WERI-Rb-1 (cell line): ENCODE results near the gene KCTD21.

ENCODE experiments used
- DNase-seq: peaks from one replicate; pipeline ENCODE4 v3.0.0-alpha.2; 2020
- H3K27ac ChIP-seq: fragments of 250-450 bp; sonication (Bioruptor Pico); 2 replicates; pipeline ENCODE4 v1.5.1; 2020; ENCODE audit warnings: mild to moderate bottlenecking, moderate library complexity
- H3K27me3 ChIP-seq: fragments of 250-450 bp; sonication (Bioruptor Pico); 2 replicates; pipeline ENCODE4 v1.5.1; 2021; ENCODE audit warnings: mild to moderate bottlenecking, low read depth, moderate library complexity; ENCODE audit not compliant: insufficient read depth, severe bottlenecking
- H3K36me3 ChIP-seq: fragments of 250-450 bp; sonication (Bioruptor Pico); 2 replicates; pipeline ENCODE4 v1.5.1; 2020; ENCODE audit warnings: mild to moderate bottlenecking, moderate library complexity
- H3K4me3 ChIP-seq: 2 replicates; pipeline ENCODE4 v1.5.1; 2011; ENCODE audit warnings: low read depth, mild to moderate bottlenecking, control low read depth, low read length
- H3K9me3 ChIP-seq: fragments of 250-450 bp; sonication (Bioruptor Pico); 2 replicates; pipeline ENCODE4 v1.5.1; 2021; ENCODE audit warnings: mild to moderate bottlenecking, moderate library complexity; ENCODE audit not compliant: severe bottlenecking
- CTCF ChIP-seq: IDR thresholded peaks from 2 replicates; pipeline ENCODE4 v1.5.1; 2011; ENCODE audit warnings: low read depth, mild to moderate bottlenecking, control low read depth, inconsistent platforms, low read length

KCTD21 gene

GRCh38 chr11:78163828-78164227 is 24.6 kb downstream of the KCTD21 start:
- Histone ChIP-seq H3K27me3 (no peaks in the 10 kb centered on the region), H3K9me3 (peaks cover 3% of the 10 kb centered on the region), H3K36me3 (no peaks in the 10 kb centered on the region), H3K27ac (no peak overlapping the region), H3K4me3 (no peak overlapping the region)
- TF ChIP-seq CTCF, result no peak
- DNase-seq, result no peak

DNA sequence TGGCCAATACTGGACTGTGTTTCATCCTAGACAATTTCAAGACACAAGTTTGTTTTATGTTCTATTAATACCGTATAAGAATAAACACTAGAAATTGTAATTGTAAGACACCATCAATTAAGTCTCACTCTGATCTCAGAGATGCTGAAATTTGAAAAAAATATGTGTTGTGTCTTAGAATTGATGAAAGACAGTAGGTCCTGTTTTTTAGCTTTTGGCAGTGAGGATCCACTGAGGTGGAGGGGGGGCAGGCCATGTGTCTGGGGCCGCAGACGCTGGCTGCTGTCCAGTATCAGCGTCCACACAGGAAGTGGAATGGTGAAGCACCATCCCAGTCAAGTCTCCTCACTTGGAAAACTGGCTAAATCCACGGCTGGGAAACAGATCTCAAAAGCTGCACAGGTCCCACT is 26.5 kb downstream of the KCTD21 start:
- no peak overlapping the region for H3K27ac ChIP-seq
- H3K27me3 ChIP-seq, result no peaks in the 10 kb centered on the region
- no peak overlapping the region for H3K4me3 ChIP-seq
- TF ChIP-seq CTCF, result no peak
- no peaks in the 10 kb centered on the region for H3K9me3 ChIP-seq
- DNase-seq, result no peak
- H3K36me3 ChIP-seq, result no peaks in the 10 kb centered on the region

DNA sequence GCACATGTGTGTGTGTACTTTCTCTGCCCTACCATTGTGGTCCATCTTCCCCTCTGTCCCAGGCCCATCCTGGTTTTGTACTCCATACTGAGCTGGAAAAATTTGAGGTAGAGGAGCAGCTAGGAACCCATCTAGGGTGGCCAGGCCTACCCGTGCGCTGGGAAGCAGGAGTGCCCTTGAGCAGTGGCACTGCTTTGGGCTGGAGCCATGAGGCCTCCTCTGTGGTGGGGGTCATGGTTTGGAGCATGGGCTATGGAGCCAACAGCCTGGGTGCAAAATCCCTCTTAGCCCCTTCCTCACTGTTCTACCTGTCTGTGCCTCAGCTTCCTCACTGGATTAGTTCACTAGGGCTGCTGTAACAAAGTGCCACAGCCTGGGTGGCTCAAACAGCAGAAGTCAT is 27.1 kb downstream of the KCTD21 start:
- H3K9me3 ChIP-seq, result no peaks in the 10 kb centered on the region
- no peak overlapping the region for H3K4me3 ChIP-seq
- H3K27ac ChIP-seq, result no peak overlapping the region
- DNase-seq, result no peak
- no peak for TF ChIP-seq CTCF
- no peaks in the 10 kb centered on the region for H3K27me3 ChIP-seq
- no peaks in the 10 kb centered on the region for H3K36me3 ChIP-seq

GRCh38 chr11:78160557-78160956 is 27.9 kb downstream of the KCTD21 start:
- no peaks in the 10 kb centered on the region for H3K36me3 ChIP-seq
- DNase-seq, result no peak
- no peak for TF ChIP-seq CTCF

GRCh38 chr11:78158987-78159652 is 29.3 kb downstream of the KCTD21 start:
- no peaks in the 10 kb centered on the region for H3K27me3 ChIP-seq
- TF ChIP-seq CTCF, result no peak

More at GRCh38 chr11:78160557-78160956, 27.9 kb downstream of the KCTD21 start:
- H3K9me3 ChIP-seq, result no peaks in the 10 kb centered on the region
- H3K4me3 ChIP-seq, result no peak overlapping the region
- no peak overlapping the region for H3K27ac ChIP-seq
- no peaks in the 10 kb centered on the region for H3K27me3 ChIP-seq

More at GRCh38 chr11:78158987-78159652, 29.3 kb downstream of the KCTD21 start:
- no peaks in the 10 kb centered on the region for H3K9me3 ChIP-seq
- no peak overlapping the region for H3K4me3 ChIP-seq
- DNase-seq, result no peak
- no peak overlapping the region for H3K27ac ChIP-seq
- H3K36me3 ChIP-seq, result no peaks in the 10 kb centered on the region
